ENCODE results near the gene TANGO6.

- TF ChIP-seq POLR2A (IDR thresholded peaks at IDR 0.05) (no peak), CTCF (IDR thresholded peaks at IDR 0.05) (no peak)
Observed at GRCh38 chr16:69133373-69133954, 290.1 kb downstream of the TANGO6 start.

Data from adrenal gland (tissue), 5 donors.